Activated CD8-positive, alpha-beta T cell treated with anti-CD3 and anti-CD28 coated beads for 36 hours (primary cell): Measurements from ENCODE around the gene MTCH2. TPM values are rescaled to one million over a fixed set of nuclear protein-coding genes. Genes with fewer than 3 reads are reported as not detected.
A peak's percentile ranks its signal among the peaks of the same experiment; 100 is the strongest.
"Not testable (repeated sequence)": the region's sequence is repeated elsewhere in the genome, so short reads cannot be mapped to it uniquely, and the experiment has no call there.

Source experiments
- ATAC-seq: fragments of 200-7000 bp; cut with Tn5 transposase; one replicate; pipeline ENCODE4 v1.10.0; 2021; ENCODE audit warnings: mild to moderate bottlenecking, moderate library complexity
- CTCF ChIA-PET: fragments of 350-600 bp; sonication (Branson Sonifier 250); formaldehyde crosslinking; loops from one replicate; lab custom pipeline; 2021; ENCODE audit warnings: antibody characterized with exemption; lab: Charles Lee
- POLR2A ChIA-PET: fragments of 350-600 bp; sonication (Branson Sonifier 250); formaldehyde crosslinking; loops from one replicate; lab custom pipeline; 2021; ENCODE audit warnings: antibody characterized with exemption; lab: Charles Lee
- DNase-seq: peaks from one replicate; pipeline ENCODE4 v3.0.0-alpha.2; 2020
- H3K27ac Mint-ChIP-seq: one replicate; pipeline ENCODE4 v1.8.0; 2021; ENCODE audit warnings: mild to moderate bottlenecking, mixed read lengths
- H3K27me3 Mint-ChIP-seq: one replicate; pipeline ENCODE4 v1.8.0; 2021; ENCODE audit warnings: mixed read lengths
- H3K36me3 Mint-ChIP-seq: one replicate; pipeline ENCODE4 v1.8.0; 2021; ENCODE audit warnings: low read depth, mixed read lengths
- H3K4me1 Mint-ChIP-seq: one replicate; pipeline ENCODE4 v1.8.0; 2021; ENCODE audit warnings: low read depth, mixed read lengths
- H3K4me3 Mint-ChIP-seq: one replicate; pipeline ENCODE4 v1.8.0; 2021; ENCODE audit warnings: mild to moderate bottlenecking, moderate library complexity, mixed read lengths
- H3K9me3 Mint-ChIP-seq: one replicate; pipeline ENCODE4 v1.8.0; 2021; ENCODE audit warnings: mixed read lengths
- intact Hi-C: fragments of 100-400 bp; cut with micrococcal nuclease; formaldehyde crosslinking; loops from one replicate; pipeline ENCODE4 v1.10.0; 2022
- total RNA-seq, 2 experiments: library from RNA; stranded (reverse); gene quantifications; one replicate each; pipeline ENCODE4 v1.2.3, GENCODE V29; 2021
- TF ChIP-seq, protein P1 (sequence below): fragments of 200-600 bp; IDR thresholded peaks from one replicate; pipeline ENCODE4 v1.8.0; 2022; ENCODE audit warnings: antibody characterized with exemption, mild to moderate bottlenecking

MTCH2 gene
- total RNA-seq, 2 experiments from 2014 or later = 144 to 145 TPM

DNA sequence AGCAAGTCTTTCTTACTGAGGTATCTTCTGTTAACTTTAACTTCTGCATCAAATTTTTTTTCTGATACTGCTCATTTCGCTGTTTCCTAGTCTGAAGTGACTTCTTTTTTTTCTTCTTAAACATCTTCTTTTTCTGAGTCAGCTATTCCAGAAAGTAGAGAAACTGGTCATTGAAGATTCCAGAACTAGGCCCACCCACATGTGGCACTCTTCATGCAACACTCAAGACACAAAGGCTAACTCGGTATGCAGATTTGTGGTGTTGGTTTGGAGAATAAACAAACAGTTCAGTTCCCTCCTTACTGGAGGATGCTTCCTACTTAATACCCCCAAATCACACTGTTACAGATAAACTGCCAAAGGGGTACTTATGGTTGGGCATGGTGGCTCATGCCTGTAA is 25.2 kb upstream of the MTCH2 start:
- Mint-ChIP-seq H3K4me1 (peaks cover 6% of the 10 kb centered on the region), H3K36me3 (no peaks in the 10 kb centered on the region), H3K27me3 (no peaks in the 10 kb centered on the region), H3K27ac (no peak overlapping the region), H3K4me3 (no peak overlapping the region), H3K9me3 (no peaks in the 10 kb centered on the region)
- CTCF ChIA-PET = no interaction called here
- POLR2A ChIA-PET = no interaction called here
- intact Hi-C loops = no loop called here
- ATAC-seq (no peak), DNase-seq (no peak)
- TF ChIP-seq, protein P1, sequence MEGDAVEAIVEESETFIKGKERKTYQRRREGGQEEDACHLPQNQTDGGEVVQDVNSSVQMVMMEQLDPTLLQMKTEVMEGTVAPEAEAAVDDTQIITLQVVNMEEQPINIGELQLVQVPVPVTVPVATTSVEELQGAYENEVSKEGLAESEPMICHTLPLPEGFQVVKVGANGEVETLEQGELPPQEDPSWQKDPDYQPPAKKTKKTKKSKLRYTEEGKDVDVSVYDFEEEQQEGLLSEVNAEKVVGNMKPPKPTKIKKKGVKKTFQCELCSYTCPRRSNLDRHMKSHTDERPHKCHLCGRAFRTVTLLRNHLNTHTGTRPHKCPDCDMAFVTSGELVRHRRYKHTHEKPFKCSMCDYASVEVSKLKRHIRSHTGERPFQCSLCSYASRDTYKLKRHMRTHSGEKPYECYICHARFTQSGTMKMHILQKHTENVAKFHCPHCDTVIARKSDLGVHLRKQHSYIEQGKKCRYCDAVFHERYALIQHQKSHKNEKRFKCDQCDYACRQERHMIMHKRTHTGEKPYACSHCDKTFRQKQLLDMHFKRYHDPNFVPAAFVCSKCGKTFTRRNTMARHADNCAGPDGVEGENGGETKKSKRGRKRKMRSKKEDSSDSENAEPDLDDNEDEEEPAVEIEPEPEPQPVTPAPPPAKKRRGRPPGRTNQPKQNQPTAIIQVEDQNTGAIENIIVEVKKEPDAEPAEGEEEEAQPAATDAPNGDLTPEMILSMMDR = no peak

DNA sequence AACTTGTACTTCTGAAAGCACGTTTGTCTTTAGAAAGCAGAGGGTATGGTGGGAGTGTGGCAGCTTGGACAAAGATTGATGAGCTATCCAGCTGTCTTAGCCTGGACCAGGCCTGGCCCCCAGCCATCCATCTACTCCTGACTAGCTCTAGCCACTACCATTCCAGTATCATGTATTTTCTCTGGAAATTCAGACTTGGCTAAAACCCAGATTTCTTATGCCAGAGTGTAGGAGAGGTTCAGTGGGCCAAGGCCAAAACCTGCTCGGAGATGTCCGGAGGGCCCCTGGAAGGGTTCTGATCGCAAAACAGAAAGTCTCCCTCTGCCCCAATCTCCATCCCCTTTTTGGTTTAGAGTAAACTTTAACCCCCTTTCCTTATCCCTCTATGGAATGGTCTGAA is 24.8 kb upstream of the MTCH2 start:
- ChIA-PET CTCF (no interaction called here), POLR2A (no interaction called here)
- intact Hi-C loops = no loop called here
- Mint-ChIP-seq H3K4me1 (peaks cover 6% of the 10 kb centered on the region), H3K9me3 (no peaks in the 10 kb centered on the region), H3K27ac (no peak overlapping the region), H3K36me3 (no peaks in the 10 kb centered on the region), H3K27me3 (no peaks in the 10 kb centered on the region), H3K4me3 (no peak overlapping the region)
- DNase-seq (no peak), ATAC-seq (no peak)
- TF ChIP-seq, protein P1 = no peak

DNA sequence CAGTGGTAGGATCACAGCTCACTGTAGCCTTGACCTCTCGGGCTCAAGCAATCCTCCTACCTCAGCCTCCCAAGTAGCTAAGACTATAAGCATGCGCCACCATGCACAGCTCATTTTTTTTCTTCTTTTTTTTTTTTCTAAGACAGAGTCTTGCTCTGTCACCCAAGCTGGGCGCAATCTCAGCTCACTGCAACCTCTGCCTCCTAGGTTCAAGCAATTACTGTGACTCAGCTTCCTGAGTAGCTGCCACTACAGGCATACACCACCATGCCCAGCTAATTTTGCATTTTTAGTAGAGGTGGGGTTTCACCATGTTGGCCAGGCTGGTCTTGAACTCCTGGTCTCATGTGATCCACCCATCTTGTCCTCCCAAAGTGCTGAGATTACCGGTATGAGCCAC is 22.6 kb upstream of the MTCH2 start:
- H3K36me3 Mint-ChIP-seq, intact Hi-C loops, H3K27ac Mint-ChIP-seq, CTCF ChIA-PET, H3K9me3 Mint-ChIP-seq, H3K4me3 Mint-ChIP-seq, H3K27me3 Mint-ChIP-seq, H3K4me1 Mint-ChIP-seq: not testable (repeated sequence)
- ATAC-seq (peak; percentile 40), DNase-seq (peak; percentile 46)
- POLR2A ChIA-PET = interaction anchor here (1.5 kb wide), 1 partner anchor 50 kb away, joined by 6 read pairs; the partner anchor contains the start of gene AGBL2

DNA sequence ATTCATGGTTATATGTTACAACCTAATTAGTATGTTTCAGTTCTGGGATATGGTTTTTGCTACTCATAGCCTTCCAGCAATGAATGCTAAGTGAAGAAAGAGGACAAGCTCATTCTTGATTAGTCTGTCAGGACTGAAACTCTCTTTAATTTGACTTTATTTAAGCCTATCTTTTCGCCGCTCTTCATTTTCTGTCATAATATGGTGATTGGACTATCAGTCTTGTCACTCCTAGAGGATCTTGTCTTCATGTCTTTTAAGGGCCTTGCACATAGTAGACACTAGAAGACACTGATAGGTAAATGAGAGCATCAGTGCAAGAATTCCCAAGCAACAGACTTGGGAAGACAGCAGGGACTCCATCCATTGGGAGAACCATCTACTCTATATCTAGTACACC is 18.9 kb upstream of the MTCH2 start:
- ChIA-PET POLR2A (no interaction called here), CTCF (no interaction called here)
- H3K4me1 Mint-ChIP-seq = peaks cover 6% of the 10 kb centered on the region
- DNase-seq = no peak
- no peak for ATAC-seq
- intact Hi-C loops = no loop called here
- H3K27me3 Mint-ChIP-seq = no peaks in the 10 kb centered on the region
- H3K27ac Mint-ChIP-seq = no peak overlapping the region
- no peaks in the 10 kb centered on the region for H3K36me3 Mint-ChIP-seq
- TF ChIP-seq, protein P1 = no peak
- no peak overlapping the region for H3K4me3 Mint-ChIP-seq
- no peaks in the 10 kb centered on the region for H3K9me3 Mint-ChIP-seq

- H3K9me3 Mint-ChIP-seq = no peaks in the 10 kb centered on the region
- intact Hi-C loops = no loop called here
- TF ChIP-seq, protein P1 = no peak
- ATAC-seq (no peak), DNase-seq (no peak)
- no peak overlapping the region for H3K27ac Mint-ChIP-seq
- ChIA-PET CTCF (no interaction called here), POLR2A (no interaction called here)
- H3K36me3 Mint-ChIP-seq = no peaks in the 10 kb centered on the region
- no peak overlapping the region for H3K4me3 Mint-ChIP-seq
- H3K27me3 Mint-ChIP-seq = no peaks in the 10 kb centered on the region
- peaks cover 6% of the 10 kb centered on the region for H3K4me1 Mint-ChIP-seq
These were observed 16.9 kb upstream of the MTCH2 start for GRCh38 chr11:47659276-47659675.
